ENCODE data around the gene TCP11.
"Not testable (repeated sequence)": the region's sequence is repeated elsewhere in the genome, so short reads cannot be mapped to it uniquely, and the experiment has no call there.

DNA sequence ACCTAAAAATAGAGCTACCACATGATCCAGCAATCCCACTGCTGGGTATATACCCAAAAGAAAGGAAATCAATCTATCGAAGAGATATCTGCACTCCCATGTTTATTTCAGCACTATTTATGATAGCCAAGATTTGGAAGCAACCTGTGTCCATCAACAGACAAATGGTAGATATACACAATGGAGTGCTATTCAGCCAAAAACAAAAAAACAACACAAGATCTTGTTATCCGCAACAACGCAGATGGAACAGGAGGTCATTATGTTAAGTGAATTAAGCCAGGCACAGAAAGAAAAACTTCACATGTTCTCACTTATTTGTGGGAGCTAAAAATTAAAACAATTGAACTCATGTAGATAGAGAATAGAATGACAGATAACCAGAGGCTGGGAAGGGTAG is 2.9 kb downstream of the TCP11 start:
- TF ChIP-seq, protein P1, sequence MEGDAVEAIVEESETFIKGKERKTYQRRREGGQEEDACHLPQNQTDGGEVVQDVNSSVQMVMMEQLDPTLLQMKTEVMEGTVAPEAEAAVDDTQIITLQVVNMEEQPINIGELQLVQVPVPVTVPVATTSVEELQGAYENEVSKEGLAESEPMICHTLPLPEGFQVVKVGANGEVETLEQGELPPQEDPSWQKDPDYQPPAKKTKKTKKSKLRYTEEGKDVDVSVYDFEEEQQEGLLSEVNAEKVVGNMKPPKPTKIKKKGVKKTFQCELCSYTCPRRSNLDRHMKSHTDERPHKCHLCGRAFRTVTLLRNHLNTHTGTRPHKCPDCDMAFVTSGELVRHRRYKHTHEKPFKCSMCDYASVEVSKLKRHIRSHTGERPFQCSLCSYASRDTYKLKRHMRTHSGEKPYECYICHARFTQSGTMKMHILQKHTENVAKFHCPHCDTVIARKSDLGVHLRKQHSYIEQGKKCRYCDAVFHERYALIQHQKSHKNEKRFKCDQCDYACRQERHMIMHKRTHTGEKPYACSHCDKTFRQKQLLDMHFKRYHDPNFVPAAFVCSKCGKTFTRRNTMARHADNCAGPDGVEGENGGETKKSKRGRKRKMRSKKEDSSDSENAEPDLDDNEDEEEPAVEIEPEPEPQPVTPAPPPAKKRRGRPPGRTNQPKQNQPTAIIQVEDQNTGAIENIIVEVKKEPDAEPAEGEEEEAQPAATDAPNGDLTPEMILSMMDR (IDR thresholded peaks at IDR 0.05; ENCODE audit: low read depth, low read length): not testable (repeated sequence)
- not testable (repeated sequence) for TF ChIP-seq POLR2A (IDR thresholded peaks at IDR 0.05; ENCODE audit: extremely low read depth, insufficient read length); MAX (IDR thresholded peaks at IDR 0.05; ENCODE audit: low read depth, low read length); MYC (IDR thresholded peaks at IDR 0.05; ENCODE audit: low read depth, low read length)
